ENCODE data around the gene BICC1.

BICC1 gene

GRCh38 chr10:58754469-58755339 is 242.0 kb downstream of the BICC1 start:
- no peak for DNase-seq (ENCODE audit: low read depth, low spot score)
- no peak overlapping the region for H3K4me3 ChIP-seq (ENCODE audit: low read length)

GRCh38 chr10:58755340-58755610 is 242.6 kb downstream of the BICC1 start:
- DNase-seq (ENCODE audit: low read depth, low spot score), result no peak
- H3K4me3 ChIP-seq (ENCODE audit: low read length), result no peak overlapping the region

GRCh38 chr10:58755677-58756076 is 243.0 kb downstream of the BICC1 start:
- no peak for DNase-seq (ENCODE audit: low read depth, low spot score)

GRCh38 chr10:58756130-58756719 is 243.6 kb downstream of the BICC1 start:
- DNase-seq (ENCODE audit: low read depth, low spot score), result no peak
- H3K4me3 ChIP-seq (ENCODE audit: low read length), result no peak overlapping the region

More at GRCh38 chr10:58755677-58756076, 243.0 kb downstream of the BICC1 start:
- no peak overlapping the region for H3K4me3 ChIP-seq (ENCODE audit: low read length)

GRCh38 chr10:58757352-58758065 is 244.8 kb downstream of the BICC1 start:
- no peak for DNase-seq (ENCODE audit: low read depth, low spot score)
- H3K4me3 ChIP-seq (ENCODE audit: low read length), result no peak overlapping the region

- no peak for DNase-seq (ENCODE audit: low read depth, low spot score)
- no peak overlapping the region for H3K4me3 ChIP-seq (ENCODE audit: low read length)
Observed at GRCh38 chr10:58758321-58758720, 245.6 kb downstream of the BICC1 start.

GRCh38 chr10:58764087-58764747 is 251.5 kb downstream of the BICC1 start:
- no peak for DNase-seq (ENCODE audit: low read depth, low spot score)

GRCh38 chr10:58765910-58766309 is 253.2 kb downstream of the BICC1 start:
- no peak for DNase-seq (ENCODE audit: low read depth, low spot score)

More at GRCh38 chr10:58764087-58764747, 251.5 kb downstream of the BICC1 start:
- H3K4me3 ChIP-seq (ENCODE audit: low read length), result no peak overlapping the region

GRCh38 chr10:58767652-58768051 is 255.0 kb downstream of the BICC1 start:
- no peak for DNase-seq (ENCODE audit: low read depth, low spot score)
- H3K4me3 ChIP-seq (ENCODE audit: low read length), result no peak overlapping the region

More at GRCh38 chr10:58765910-58766309, 253.2 kb downstream of the BICC1 start:
- no peak overlapping the region for H3K4me3 ChIP-seq (ENCODE audit: low read length)

- no peak for DNase-seq (ENCODE audit: low read depth, low spot score)
- no peak overlapping the region for H3K4me3 ChIP-seq (ENCODE audit: low read length)
Observed at GRCh38 chr10:58771863-58772262, 259.2 kb downstream of the BICC1 start.

- H3K4me3 ChIP-seq (ENCODE audit: low read length), result no peak overlapping the region
- DNase-seq (ENCODE audit: low read depth, low spot score), result no peak
Observed at GRCh38 chr10:58772758-58773157, 260.1 kb downstream of the BICC1 start.

- no peak overlapping the region for H3K4me3 ChIP-seq (ENCODE audit: low read length)
- DNase-seq (ENCODE audit: low read depth, low spot score), result no peak
Observed at GRCh38 chr10:58773341-58773740, 260.7 kb downstream of the BICC1 start.

GRCh38 chr10:58773944-58774343 is 261.3 kb downstream of the BICC1 start:
- DNase-seq (ENCODE audit: low read depth, low spot score), result no peak
- no peak overlapping the region for H3K4me3 ChIP-seq (ENCODE audit: low read length)

- no peak for DNase-seq (ENCODE audit: low read depth, low spot score)
- no peak overlapping the region for H3K4me3 ChIP-seq (ENCODE audit: low read length)
Observed at GRCh38 chr10:58775960-58776567, 263.4 kb downstream of the BICC1 start.

GRCh38 chr10:58776568-58777318 is 264.1 kb downstream of the BICC1 start:
- DNase-seq (ENCODE audit: low read depth, low spot score), result no peak
- no peak overlapping the region for H3K4me3 ChIP-seq (ENCODE audit: low read length)

GRCh38 chr10:58778966-58779365 is 266.3 kb downstream of the BICC1 start:
- no peak overlapping the region for H3K4me3 ChIP-seq (ENCODE audit: low read length)
- DNase-seq (ENCODE audit: low read depth, low spot score), result no peak

GRCh38 chr10:58779594-58779993 is 266.9 kb downstream of the BICC1 start:
- no peak for DNase-seq (ENCODE audit: low read depth, low spot score)
- H3K4me3 ChIP-seq (ENCODE audit: low read length), result no peak overlapping the region

- no peak for DNase-seq (ENCODE audit: low read depth, low spot score)
- H3K4me3 ChIP-seq (ENCODE audit: low read length), result no peak overlapping the region
Observed at GRCh38 chr10:58780476-58780875, 267.8 kb downstream of the BICC1 start.

Data from Jurkat, Clone E6-1 (cell line).